NT2/D1 (cell line): ENCODE data around the gene ANXA2R.

Experiments
- SUZ12 ChIP-seq: IDR thresholded peaks from 2 replicates; pipeline ENCODE4 v1.6.1; 2011; ENCODE audit not compliant: insufficient read length, insufficient read depth; ENCODE audit errors: extremely low read depth
- YY1 ChIP-seq: IDR thresholded peaks from 2 replicates; pipeline ENCODE4 v1.6.1; 2011; ENCODE audit not compliant: insufficient read length, insufficient read depth
- ZNF274 ChIP-seq: IDR thresholded peaks from 2 replicates; pipeline ENCODE4 v1.6.1; 2011; ENCODE audit warnings: mild to moderate bottlenecking, low read depth, low read length

GRCh38 chr5:43014522-43014921, 25.6 kb downstream of the ANXA2R start:
- TF ChIP-seq YY1 (no peak), SUZ12 (no peak), ZNF274 (no peak)
